Activated CD8-positive, alpha-beta memory T cell treated with anti-CD3 and anti-CD28 coated beads, Interleukin-2, amount 50 U/mL, for 1 hour (primary cell): ENCODE results near the gene CASZ1.

Experiments
- DNase-seq: peaks from one replicate; pipeline ENCODE4 v3.0.0-alpha.2; 2020; ENCODE audit errors: extremely low read depth

CASZ1 gene

GRCh38 chr1:10773851-10774614 is 22.4 kb downstream of the CASZ1 start:
- DNase-seq = no peak

- DNase-seq = no peak
These were observed 23.1 kb downstream of the CASZ1 start for GRCh38 chr1:10773376-10773775.

GRCh38 chr1:10772711-10773110 is 23.7 kb downstream of the CASZ1 start:
- no peak for DNase-seq

GRCh38 chr1:10771789-10772188 is 24.7 kb downstream of the CASZ1 start:
- no peak for DNase-seq

- no peak for DNase-seq
These were observed 27.9 kb downstream of the CASZ1 start for GRCh38 chr1:10768552-10768951.

GRCh38 chr1:10767282-10767681 is 29.2 kb downstream of the CASZ1 start:
- no peak for DNase-seq

GRCh38 chr1:10765734-10766478 is 30.5 kb downstream of the CASZ1 start:
- DNase-seq = no peak

- no peak for DNase-seq
These were observed 31.1 kb downstream of the CASZ1 start for GRCh38 chr1:10765304-10765703.

GRCh38 chr1:10764296-10764798 is 32.1 kb downstream of the CASZ1 start:
- DNase-seq = no peak

GRCh38 chr1:10762875-10763274 is 33.6 kb downstream of the CASZ1 start:
- DNase-seq = no peak

GRCh38 chr1:10762153-10762523 is 34.3 kb downstream of the CASZ1 start:
- no peak for DNase-seq

- no peak for DNase-seq
These were observed 34.8 kb downstream of the CASZ1 start for GRCh38 chr1:10761503-10762152.

- DNase-seq = no peak
These were observed 35.6 kb downstream of the CASZ1 start for GRCh38 chr1:10760566-10761502.

- DNase-seq = no peak
These were observed 36.8 kb downstream of the CASZ1 start for GRCh38 chr1:10759413-10760200.

- no peak for DNase-seq
These were observed 39.6 kb downstream of the CASZ1 start for GRCh38 chr1:10756842-10757241.

GRCh38 chr1:10755970-10756521 is 40.4 kb downstream of the CASZ1 start:
- peak; percentile 10 for DNase-seq

- DNase-seq = no peak
These were observed 41.7 kb downstream of the CASZ1 start for GRCh38 chr1:10754568-10755329.

GRCh38 chr1:10753299-10753698 is 43.1 kb downstream of the CASZ1 start:
- DNase-seq = no peak

GRCh38 chr1:10751561-10752085 is 44.8 kb downstream of the CASZ1 start:
- no peak for DNase-seq
